GM04503 (cell line): ENCODE measurements around the gene CCM2.
"Not testable (repeated sequence)": the region's sequence is repeated elsewhere in the genome, so short reads cannot be mapped to it uniquely, and the experiment has no call there.

Source experiments
- DNase-seq: peaks from one replicate; pipeline ENCODE4 v3.0.0-alpha.2; 2012; ENCODE audit warnings: low read depth

CCM2 gene

DNA sequence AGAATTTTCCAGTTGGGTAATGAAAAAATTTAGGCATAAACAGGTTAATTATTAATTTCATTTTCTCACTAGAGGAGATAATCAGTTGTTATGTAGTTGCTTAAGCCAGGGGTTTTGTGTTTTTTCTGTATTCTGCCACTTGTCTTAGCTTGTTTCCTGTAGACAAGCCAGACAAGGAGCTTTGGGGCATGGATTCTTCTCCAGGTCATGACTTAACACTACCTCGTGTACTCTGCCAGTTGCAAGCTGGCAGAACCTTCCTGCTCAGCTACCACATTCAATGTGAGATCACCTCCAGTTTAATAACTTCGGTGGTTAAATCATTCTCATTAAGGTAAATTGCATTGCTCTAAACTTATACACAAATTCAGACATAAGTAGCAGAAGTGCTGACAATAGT is 1.8 kb downstream of the CCM2 start:
- DNase-seq = no peak

DNA sequence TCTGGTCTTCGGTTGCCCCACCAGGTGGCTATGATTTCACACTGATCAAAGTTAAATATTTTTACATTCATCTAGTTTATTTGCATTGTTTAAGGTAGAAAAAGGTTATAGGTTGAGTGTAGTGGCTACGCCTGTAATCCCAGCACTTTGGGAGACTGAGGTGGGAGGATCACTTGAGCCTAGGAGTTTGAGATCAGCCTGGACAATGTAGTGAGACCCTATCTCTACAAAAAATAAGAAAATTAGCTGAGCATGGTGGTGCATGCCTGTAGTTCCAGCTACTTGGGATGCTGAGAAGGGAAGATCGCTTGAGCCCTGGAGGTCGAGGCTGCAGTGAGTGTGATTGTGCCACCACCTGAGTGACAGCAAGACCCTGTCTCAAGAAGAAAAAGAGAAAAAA is 3.8 kb downstream of the CCM2 start:
- no peak for DNase-seq

DNA sequence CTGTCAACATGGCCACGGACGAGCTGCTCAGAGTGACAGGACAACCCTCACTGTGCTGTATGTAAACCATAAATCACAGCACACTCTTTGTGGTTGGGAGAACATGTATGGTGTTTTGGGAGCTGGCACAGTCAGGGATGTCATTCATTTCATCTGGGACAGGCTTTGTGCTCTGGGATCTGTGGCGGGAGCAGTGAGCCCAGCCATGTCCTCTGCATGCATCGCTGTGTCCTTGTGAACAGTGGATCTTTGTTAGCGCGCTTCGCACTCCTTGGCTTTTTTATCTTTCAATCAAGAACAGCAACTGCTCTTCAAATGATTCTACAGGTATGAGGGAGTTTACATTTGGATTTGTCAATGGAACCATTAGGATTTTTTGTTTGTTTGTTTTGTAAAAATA is 7.1 kb downstream of the CCM2 start:
- DNase-seq = no peak

DNA sequence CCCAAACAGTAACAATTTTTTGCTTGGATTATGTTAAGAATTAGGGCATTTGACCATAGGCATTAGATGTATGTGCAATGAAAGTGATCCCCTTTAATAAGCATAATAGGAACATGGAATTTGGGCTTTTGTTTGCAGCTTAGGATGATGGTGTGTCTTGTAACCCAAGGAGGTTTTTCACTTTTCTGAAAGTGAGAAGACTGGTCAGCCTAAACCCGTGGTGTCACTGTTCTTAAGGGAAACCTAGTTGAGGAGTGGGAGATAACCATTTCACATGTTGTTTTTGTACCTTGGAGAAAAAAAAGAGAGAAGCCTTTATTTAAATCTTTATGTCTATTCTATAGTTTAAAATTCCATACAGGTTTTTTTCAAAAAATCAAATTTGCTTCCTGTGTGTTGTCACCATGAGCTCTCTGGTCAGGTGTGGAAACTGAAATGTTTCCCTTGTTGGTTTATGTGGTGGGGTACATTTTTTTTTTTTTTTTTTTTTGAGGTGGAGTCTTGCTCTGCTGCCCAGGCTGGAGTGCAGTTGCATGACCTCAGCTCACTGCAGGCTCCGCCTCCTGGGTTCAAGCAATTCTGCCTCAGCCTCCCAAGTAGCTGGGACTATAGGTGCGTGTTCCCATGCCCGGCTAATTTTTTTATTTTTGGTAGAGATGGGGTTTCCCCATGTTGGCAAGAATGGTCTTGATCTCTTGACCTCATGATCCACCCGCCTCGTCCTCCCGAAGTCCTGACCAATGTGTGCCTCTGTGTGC is 7.7 kb downstream of the CCM2 start:
- no peak for DNase-seq

DNA sequence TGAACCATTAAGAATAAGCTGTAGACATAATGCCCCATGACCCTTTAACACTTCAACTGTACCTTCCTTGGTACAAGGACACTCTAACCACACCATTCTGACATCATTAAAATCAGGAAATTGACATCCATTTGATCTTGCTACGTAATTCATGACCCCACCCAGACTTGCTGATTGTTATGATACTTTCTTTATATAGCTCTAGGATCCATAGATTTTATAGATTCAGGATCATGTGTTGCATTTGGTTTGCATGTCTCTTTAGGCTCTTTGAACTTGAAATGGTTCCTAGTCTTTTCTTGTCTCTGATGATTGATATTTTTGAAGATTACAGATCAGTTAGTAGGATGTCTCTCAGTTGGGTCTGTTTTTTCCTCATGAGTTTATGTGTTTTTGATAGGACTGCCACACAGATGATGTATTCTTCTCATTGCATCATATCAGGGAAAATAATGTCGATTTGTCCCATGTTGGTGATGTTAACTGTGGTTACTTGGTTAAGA is 13.5 kb downstream of the CCM2 start:
- no peak for DNase-seq

DNA sequence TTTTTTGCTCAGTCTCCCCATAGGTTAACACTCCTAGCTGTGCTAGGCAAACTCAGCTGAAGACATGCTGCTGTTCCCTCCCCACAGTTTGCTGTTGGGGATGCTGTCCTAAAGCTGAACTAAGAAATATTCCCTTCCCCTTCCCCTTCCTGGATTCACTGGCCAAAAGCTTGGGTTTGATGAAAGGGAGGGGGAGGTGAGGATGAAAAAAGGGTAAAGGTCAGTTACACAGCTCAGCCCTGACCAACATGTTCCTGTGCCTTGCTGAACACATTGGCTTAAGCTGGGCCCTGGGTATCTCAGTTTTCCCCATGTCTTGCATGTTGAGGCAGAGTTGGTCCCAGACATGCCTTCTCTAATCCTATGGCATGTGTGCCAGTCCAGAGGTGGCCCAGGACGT is 15.3 kb downstream of the CCM2 start:
- DNase-seq = no peak

DNA sequence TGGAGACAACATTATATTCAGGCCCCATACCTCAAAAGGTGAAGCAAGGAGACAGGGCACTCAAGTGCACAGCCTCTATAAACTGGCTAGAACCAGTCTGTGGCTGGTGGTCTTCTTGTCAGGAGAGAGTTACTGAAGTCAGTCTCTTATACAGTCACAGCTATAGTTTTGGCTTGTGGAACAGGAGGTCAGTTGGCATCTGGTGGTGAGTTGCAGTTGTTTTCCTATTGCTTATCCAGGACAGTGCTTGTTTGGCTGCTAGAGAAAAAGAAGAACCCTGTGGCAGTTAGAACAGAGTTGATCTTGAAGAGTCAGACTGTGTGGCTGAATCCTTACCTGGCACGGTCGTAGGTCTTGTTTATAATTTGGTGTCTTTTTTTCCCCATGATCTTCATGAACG is 17.3 kb downstream of the CCM2 start:
- no peak for DNase-seq

DNA sequence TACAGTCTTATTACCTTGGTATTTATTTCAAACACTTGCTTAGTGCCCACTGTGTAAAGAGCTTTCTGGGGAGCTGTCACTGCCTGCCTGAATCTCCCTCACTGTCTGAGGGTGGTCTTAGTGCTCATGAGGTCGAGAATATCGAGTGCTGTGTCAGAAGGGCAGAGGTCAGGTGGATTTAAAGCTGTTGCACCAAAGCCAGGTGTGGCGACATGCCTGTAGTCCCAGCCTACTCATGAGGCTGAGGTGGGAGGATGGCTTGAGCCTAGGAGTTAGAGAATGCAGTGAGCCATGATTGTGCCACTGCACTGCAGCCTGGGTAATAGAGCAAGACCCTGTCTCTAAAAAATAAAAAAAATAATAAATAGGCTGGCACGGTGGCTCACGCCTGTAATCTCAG is 20.9 kb downstream of the CCM2 start:
- DNase-seq = no peak

DNA sequence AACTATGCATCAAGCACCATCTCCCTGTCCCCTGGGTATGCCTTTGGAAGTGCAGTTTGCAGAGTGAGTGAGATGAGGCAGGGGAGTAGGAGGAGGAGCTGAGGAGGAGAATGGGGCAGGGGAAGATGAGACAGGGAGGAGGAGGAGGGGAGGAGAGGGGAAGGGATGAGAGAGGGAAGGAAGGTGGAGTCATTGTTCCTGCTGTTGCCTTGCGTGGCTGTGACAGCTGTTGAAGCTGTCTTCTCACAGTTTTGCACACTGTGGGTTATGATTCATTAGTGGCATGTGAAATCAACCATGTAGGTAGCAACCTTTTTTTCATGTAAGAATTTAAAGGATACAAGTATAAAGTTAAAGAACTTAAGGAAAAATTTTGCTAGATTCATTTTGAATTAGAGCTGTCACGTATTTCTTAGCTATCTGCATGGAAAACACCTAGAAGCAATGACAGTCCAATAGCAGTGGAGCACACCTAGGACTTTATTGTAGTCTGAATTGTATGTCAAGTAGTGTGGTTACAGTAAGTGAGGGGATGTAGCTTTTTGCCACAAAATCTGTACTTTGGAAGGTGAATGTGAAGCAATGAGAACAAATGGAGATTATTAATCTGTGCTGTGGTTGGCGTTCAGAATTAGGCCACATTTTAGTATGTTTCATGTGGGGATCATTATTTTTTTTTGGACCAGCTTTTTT is 21.7 kb downstream of the CCM2 start:
- DNase-seq = no peak

DNA sequence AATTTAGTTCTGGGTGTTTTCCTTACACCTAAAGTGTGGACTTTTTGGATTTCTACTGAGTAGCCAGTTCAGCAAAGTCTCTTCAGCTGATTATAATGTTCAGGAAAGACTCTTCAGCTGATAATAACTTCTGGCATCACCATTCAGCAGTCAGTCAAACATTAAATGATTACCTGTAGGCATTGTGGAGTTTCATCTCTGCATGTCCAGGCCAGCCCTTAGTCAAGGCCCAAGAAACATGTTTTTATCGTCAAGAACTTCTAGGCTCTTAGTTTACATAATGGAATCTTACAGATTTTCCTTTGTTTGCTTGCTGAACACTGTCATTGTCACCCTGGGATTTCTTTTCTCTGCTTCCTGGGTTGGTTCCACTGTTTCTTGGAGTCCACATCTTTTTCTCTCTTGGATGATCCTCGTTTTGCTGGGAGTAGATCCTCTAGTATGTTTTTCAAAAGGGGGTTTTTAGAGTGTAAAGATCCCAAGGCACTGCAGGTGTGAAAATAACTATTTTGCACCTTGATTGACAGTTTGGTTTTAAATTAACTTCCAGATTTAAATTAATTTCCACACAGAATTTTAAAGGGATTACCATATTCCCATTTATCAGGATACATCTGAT is 24.2 kb downstream of the CCM2 start:
- DNase-seq = no peak

DNA sequence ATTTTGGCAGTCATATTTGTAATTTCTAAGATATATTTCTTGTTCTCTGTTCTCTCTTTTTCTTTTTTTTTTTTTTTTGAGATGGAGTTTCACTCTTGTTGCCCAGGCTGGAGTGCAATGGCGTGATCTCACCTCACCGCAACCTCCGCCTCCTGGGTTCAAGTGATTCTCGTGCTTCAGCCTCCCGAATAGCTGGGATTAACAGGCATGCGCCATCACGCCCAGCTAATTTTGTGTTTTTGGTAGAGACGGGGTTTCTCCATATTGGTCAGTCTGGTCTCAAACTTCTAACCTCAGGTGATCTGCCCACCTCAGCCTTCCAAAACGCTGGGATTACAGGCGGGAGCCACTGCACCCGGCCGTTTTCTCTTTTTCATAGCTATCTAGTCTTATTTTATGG is 25.5 kb downstream of the CCM2 start:
- not testable (repeated sequence) for DNase-seq

DNA sequence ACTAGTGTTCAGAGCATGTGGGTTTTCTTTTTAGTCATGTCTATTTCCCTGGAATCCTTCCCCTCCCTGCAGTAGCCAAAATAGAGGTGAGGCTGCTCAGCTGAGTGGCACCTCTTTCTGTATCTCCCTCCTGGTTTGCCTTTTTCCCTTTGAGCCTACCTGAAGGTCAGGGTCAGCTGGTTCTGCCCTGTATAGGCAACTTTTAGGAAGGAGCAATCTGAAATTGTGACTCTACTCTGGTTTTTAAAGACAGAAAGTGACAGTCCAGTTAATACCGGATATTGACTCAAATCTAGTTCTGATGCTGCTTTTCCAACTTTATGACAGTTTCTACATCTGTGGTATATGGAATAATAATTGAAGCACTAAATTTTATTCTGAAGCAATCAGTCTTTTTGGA is 26.0 kb downstream of the CCM2 start:
- no peak for DNase-seq

DNA sequence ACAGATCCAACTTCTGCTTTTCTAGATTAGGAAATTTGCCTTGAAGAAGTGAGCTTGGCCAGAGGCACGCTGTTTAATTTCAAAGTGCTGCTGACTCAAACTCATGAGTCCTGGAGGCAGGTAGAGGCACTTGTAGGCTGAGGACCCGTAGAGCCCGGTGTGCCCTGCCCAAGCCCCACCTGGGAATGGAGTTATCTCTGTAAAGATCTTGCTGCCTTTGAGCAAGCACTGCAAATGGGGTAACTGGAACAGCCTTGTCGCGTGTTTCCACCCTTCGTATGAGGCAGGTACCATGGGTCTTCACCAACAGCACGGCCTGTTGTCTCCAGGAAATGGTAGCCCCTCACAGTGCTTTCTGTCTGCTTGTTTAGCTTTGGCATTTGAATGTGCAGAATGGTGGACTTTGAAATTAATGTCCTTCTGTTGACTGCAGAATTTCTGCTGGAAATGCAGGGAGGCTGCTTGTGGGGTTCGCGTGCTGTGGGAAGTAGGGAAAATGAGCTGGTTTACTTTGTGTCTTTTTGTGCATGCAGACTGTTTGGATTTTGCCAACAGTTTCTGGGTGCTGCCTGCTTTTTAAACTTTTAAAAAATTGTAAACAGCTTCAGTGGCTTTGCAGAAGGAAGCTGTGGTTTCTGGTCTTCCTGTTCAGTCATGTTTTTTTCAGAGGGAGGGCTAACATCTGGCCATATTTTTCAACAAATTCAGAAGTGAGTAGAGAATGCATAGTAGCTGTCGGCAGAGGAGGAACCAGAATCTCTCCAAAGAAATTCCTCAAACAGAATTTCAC is 27.2 kb downstream of the CCM2 start:
- DNase-seq = peak; percentile 20

DNA sequence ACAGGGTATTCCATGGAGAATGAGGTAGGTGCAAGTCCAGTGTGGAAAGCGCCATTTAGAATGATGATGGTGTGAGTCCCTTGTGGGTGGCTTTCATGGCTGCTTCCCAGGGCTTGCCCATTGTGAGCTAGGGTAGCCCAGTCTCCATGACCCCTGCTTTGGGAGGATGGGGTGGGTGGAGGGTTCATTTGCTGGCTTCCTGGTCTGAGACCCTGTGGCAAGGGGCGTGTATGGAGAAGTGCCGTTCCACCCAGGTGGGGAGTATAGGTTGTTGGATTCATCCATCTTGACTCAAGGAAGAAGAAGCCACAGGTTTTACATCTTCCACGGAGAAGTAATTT is 27.7 kb downstream of the CCM2 start:
- no peak for DNase-seq

DNA sequence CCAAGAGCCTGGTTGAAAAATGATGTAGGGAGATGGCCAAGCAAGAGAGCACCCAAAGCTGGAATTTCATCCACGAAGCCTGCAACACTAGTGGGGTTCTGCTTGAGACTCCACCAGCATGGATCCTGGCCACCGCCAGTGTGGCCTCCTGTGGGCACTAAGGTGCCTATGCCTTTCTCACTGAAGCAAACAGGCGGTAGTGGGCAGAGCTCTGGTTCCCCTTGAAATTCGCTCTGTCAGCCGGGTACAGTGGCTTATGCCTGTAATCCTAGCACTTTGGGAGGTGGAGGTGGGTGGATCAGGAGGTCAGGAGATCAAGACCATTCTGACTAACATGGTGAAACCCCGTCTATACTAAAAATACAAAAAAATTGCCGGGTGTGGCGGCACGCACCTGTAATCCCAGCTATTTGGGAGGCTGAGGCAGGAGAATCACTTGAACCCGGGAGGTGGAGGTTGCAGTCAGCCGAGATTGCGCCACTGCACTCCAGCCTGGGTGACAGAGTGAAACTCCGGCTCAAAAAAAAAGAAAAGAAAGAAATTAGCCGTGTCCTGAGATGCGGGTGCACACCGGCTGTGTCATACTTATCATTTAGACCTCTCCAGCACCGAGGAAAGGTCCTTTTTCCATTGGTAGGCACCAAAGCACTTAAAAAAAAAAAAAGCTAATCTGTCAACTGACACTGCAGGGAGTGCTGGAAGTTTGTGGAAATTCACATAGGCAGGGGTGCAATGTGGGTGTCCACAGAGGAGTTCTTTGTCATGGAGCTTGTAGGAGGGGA is 28.3 kb downstream of the CCM2 start:
- DNase-seq = no peak

DNA sequence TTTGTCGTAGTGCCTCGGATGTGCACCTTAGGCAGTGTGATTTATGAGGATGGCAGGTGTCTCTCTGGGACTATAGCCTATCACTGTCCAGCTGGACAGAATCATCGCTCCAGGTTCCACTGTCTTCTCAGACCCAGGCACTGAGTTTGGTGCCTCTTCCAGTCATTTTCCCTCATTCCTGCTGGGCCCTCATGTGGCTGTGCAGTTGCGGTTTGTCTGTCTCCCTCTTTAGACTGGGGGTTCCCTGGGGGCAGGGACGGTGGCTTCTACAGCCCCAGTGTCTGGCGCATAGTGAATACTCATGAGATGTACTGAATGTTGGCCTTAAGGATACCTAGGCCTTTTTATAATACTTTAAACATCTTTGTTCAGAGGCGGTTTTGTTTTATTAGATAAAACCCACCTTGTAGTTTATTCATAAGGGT is 28.9 kb downstream of the CCM2 start:
- DNase-seq = no peak

DNA sequence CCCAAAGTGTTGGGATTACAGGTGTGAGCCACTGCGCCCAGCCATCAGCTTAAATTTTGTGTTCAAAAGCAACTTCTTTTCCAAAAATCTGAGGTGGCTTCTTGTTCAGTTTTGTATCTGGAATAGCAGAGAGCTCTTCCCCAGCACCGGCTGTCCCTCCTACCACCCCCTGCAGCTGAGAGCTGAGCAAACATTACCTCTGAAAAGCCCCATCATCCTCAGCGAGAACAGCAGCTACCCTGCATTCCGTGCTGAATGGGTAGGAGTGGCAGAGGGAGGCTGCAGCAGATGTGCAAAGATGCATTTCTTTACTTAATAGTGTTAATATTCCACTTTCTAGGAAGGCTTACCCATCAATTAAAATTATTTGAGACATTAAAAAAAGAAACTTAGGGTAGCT is 31.8 kb downstream of the CCM2 start:
- no peak for DNase-seq

DNA sequence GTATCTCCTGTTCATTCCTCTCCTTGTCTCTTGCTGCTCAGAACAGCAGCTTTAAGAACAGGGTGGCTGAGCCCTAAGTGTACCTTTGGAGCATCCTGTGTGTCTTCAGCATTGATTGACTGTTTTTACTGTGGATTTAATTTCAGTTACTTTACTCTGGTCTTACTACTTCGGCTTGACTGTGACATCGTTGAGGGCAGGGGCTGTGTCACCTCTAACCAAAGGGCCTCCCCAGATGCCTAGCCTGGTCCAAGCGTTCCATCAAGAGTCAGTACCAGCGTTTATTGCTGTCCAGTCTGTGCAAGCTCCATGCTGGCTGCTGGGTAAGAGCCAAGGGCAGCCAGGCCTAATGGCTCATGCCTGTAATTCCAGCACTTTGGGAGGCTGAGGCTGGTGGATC is 32.4 kb downstream of the CCM2 start:
- no peak for DNase-seq

DNA sequence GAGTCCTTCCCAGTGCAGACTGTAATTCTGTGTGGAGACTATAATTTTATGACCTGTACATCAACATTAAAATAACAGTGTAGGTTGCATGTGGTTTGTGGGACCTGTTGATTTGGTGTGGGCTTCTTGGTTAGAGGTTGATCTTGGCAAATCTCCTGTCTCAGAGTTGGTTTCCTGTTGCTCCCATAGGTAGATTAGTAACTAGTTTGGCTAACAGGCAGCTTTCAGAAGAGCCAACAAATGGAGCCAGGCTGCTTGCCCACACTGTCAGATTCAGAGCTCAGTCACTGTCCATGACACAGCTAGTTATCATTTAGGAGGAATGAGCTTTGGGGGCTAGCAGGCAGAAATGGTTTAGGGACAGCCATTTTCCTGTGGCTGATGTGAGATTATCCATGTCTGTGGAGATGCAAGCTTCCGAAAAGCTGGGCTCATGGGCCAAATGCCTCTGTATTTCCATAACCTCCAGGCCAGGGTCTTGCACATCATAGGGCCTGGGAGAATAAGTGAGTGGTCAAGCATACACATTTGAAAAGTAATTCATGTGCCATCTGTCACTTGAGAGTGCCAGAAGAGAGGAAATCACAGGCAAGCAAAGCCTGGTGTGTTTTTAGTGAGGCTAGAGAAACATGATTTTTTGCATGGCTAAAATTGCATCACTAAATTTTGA is 33.4 kb downstream of the CCM2 start:
- DNase-seq = peak; percentile 25

DNA sequence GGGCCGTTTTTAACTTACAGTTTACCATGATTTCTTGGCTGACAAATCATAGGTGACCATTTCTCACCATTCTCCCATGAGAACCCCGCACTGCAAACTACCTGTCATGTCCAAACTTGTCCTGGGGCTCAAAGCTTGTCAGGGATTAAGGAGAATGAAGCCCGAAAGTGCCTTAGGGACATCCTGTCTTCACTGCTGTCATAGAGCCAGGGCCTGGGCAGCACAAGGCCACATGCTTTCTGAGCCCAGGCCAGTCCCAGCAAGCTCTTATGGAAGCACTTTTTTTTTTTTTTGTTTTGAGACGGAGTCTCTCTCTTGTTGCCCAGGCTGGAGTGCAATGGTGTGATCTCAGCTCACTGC is 33.9 kb downstream of the CCM2 start:
- no peak for DNase-seq

DNA sequence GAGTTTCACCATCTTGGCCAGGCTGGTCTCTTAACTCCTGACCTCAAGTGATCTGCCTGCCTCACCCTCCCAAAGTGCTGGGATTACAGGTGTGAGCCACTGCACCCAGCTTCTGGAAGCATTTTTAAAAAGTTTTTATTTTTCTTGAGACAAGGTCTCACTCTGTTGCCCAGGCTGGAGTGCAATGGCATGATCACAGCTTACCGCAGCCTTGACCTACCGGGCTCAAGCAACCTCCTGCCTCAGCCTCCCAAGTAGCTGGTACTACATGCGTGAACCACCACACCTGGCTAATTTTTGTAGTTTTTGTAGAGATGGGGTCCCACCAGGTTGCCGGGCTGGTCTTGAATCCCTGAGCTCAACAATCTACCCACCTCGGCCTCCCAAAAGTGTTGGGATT is 34.7 kb downstream of the CCM2 start:
- DNase-seq = not testable (repeated sequence)
